Stimulated activated naive CD4-positive, alpha-beta T cell (primary cell): ENCODE data around the gene RPL29.
A peak's percentile ranks its signal among the peaks of the same experiment; 100 is the strongest.
"Not testable (repeated sequence)": the region's sequence is repeated elsewhere in the genome, so short reads cannot be mapped to it uniquely, and the experiment has no call there.

ENCODE experiments used
- DNase-seq, 6 experiments: peaks; one replicate each; lab custom pipeline; 2025; lab: John Stamatoyannopoulos, UW

The RPL29 gene

DNA sequence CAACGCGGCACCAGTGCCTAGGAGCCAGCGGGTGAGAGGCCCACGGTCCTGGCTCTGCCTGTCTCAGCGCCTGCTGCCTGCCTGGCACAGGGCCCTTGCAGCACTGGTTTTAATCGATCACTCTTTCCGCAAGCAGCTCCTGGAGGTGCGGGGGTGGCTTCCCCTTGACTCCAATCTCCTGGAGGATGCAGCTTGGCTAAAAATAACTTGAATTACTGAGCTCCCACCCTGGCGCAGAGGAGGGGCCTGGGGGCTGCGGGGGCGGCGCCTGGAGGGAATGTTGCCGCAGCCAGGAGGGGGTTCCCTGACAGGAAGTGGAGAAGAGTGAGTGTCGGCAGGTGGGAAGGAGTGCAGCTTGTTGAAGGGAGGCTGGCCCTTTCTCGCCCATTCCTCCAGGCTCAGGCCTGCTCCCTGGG lies 9.9 kb upstream of the RPL29 start:
- DNase-seq = peak in 1 of 6 experiments; percentile 13

DNA sequence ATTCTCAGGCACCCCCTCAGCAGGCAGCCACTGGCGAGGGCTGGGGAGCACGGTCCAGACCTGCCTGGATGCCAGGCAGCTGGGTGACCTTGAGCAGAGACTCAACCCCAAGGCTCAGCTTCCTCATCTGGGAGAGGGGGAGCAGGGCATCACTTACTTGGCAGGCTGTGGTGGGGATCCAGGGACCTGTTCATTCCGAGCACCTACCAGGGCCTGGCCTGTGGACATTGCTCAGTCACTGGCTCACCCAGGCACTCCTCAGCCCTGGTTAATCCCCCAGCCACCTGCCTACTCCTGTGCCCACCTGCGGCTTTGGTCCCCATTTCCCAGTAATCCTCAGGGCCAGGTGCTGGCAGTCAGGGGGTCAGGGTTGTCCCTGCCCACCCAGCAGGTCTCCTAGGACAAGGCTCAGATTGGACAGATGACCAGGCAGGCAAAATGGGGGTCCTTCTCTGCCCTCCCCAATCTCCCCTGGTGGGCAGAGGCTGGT lies 9.3 kb upstream of the RPL29 start:
- DNase-seq = no peak

DNA sequence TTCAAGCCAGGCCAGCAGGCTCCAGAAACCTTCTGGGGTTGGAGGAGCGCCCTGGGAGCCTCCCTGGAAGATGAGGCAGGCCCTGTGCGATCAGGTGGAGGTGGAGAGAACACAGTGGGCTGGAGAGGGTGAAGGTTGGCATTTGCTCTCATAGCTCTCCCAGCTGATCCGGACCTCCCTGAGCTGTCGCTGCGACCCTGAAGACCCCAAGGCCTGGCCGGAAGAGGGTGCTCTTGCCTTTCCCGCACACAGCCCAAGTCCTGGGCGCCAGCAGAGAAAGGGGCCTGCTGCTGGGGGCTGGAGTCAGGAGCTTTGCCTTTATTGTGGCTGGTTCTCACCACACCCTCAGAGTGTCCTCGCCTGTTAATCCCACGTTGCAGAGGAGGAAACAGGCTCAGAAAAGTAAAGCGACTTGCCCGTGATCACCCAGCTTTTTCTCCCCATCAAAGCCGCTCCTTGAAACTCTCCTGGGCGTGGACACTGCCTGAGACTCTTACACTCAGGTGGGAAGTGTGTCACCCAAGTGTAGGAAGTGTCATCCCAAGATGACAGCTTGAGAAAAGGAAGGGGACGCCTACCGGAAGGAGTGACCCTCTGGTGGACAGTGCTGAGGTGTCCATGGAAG lies 8.6 kb upstream of the RPL29 start:
- no peak for DNase-seq

DNA sequence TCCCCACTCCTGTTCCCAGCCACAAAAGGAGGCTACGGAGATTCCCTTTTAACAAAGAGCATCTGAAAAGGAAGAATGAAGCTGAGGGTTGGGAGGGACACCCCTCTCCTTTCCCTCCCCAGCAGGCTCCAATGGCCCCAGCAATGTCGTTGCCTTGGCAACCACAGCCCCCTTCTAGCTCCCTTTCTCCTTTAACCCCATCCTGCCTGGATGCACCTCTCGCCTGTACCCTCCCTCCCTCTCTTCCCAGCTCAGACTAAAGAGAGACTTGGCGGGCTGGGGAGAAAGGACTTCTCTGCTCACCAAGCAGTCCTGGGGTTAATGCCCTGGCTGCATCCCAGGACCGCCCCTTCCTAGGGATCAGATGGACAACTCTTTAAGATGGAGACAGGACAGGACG lies 7.1 kb upstream of the RPL29 start:
- DNase-seq = no peak

DNA sequence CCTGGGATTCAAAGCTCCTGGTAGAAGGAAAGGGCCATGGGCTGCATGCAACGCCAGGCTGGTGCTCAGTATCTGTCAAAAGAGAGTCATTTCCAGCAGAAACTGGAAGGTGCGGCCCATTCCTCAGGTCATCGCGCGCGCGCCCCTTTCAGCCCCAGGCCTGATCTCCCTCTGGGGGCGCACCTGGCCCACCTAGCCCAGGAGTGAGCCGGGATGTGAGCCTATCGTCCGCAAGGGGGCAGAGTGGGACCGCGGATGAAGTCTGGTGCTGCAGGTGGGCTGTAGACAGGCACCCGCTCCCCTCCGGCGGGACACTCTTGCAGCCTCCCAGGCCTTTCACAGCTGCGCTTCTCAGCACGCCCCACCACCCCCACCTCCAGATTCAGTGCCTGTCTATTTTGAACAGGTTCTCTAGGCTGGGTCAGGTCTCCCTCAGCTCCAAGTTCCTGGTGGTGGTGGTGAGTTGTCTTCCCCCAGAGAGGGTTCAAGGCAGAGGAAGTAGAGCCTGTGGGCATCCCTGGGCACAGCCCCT lies 5.8 kb upstream of the RPL29 start:
- peak; percentile 62 to 89 (median 82) for DNase-seq

DNA sequence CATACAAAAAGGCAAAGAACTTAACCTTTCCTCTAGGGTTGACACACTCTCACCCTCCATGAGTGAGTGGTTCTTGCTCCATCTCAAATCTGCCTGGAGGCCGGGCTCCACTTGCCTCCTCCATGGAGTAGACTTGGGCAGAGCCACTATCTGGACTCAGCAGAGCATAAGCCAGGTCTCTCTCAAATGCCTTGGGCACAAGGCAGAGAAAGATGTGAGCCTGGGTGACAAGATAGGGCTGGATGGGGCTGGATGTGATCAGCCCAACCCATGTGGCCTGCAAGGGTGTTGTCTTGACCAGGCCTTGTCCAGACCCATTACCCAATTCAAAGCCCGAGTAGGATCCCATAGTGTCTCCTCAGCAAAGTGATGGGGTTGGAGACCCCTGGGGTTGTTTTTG lies 4.2 kb upstream of the RPL29 start:
- no peak for DNase-seq

DNA sequence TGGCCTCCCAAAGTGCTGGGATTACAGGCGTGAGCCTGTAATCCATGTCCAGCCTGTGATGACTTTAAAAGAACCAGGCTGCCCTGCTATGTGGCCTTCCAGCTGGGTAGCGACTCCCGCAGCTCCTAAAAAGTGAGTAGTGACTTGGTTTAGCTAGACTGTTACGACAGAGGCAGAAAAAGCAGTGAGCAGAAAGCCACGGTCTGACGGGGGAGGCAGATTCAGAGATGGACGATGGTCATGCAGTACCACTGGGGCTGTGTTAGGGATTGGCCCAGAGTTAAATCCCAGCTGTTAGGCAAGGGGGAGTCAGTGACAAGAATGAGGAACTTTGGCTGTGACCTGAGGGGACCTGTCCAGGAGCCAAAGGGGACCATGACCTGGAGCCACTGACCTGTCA lies 3.1 kb upstream of the RPL29 start:
- DNase-seq = no peak

DNA sequence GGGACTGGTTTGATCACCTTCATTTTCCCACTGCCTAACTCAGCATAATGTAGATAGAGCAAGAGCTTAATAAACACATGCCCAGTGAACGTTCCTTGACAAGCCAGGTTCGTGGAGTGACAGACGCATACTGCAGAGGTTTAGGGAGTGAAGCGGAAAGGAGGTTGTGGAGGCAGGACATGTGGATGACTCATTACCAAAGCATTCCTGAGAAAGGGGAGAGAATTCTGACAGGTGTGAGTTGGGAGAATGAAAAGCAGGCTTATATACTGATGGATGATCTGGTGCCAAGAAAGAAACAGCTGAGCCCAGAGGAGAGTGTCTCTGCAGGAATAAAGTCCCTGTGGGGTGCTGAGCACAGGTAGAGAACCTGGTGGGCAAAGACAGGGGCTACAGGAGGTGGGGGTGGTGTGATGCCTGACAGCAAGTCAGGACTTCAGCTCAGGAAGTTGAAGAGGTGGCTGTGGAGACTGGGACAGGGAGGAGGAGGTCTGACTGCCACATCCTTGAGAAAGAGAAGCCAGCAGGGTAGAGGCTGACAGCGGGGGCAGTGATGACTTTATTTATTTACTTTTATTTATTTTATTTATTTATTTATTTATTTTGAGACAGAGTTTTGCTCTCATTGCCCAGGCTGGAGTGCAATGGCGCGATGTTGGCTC lies 2.4 kb upstream of the RPL29 start:
- DNase-seq = no peak

DNA sequence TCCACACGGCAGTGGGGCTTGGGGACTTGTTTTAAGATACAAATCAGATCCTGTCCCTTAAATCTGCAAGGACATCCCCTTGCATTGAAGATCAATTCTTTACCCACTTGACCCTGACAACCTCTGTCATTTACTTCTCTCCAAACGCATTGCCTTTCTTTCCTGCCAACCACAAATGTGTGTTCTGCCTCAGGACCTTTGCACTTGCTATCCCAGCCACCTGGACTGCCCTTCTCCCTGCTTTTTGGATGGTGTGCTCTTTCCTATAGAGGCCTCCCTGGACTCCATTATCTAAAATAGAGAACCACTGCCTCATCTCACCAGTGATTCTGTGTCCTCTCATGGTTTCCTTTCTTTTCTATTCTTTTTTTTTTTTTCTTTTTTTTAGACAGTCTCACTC lies 1.5 kb upstream of the RPL29 start:
- no peak for DNase-seq

DNA sequence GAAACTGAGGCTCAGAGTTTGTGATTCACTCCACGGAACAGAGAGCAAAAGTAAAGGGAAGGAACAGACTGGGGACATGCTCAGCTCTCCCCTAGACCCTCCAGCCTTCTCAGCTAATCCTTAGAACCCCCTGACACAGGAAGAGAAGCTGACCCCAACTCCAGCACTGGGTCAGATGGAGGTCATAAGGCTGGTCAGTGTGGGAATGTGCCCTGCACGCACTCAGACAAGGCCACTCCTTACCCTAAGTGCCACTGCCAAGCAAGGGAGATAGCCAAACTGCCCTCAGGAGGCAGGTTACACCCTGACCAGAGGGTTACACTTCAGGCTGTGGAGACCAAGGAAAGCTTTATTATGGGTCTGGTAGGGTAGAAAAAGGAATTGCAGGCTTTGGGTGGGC lies 1.2 kb downstream of the RPL29 start:
- no peak for DNase-seq

DNA sequence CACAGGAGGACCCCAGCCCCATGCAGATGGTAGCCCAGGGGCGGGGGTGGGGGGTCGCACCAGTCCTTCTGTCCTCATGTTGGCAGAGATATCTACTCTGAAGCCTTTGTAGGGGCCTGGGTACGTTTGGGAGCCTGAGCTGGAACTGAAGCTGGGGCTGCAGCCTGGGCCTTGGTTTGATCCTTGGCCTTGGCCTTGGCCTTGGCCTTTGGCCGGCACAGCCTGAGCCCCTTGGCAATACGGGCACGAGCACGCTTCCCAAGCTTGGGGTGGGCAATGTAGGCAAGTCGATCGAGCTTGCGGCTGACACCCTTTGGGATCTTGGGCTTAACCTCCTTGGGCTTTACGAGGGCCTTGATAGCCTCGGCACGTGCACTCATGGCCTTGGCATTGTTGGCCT lies 2.0 kb downstream of the RPL29 start:
- DNase-seq = not testable (repeated sequence)

DNA sequence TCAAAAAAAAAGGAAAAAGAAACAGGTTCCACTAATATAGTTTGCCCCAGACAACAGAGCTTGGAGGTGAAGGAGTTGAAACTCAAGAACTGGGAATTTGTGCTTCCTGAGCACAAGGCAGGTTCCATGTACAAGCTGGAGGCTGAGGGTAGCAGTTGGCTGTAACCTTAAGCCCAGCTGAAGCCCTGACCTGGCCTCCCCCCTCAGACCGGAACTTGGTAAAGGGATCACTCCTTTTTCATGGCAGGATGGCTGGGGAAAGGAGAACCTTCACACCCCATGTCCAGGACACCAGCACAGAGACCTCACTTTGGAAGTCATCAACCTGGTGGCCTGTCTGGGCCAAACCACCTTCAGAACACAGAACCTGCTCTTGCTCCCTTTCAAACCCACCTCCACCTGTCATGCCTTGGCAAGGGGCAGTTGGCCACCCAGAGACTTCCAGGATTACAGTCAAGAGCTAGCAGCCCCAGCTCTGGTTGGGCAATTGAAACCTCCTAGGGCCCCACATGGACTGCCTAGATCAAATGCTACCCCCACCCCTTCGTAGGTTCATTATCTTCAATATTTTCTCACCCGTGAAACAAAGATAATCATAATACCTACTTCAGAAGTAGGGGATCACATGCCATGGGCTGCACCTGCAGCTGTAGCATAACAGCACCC lies 3.5 kb downstream of the RPL29 start:
- no peak for DNase-seq

DNA sequence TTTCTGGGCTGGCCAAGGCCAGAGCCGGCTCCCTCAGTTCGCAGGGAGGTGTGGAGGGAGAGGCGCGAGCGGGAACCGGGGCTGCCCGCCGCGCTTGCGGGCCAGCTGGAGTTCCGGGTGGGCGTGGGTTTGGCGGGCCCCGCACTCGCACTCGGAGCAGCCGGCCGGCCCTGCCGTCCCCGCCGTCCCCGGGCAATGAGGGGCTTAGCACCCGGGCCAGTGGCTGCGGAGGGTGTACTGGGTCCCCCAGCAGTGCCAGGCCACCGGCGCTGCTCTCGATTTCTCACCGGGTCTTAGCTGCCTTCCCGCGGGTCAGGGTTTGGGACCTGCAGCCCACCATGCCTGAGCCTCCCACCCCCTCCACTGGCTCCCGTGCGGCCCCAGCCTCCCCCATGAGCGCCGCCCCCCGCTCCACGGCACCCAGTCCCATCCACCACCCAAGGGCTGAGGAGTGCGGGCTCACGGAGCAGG lies 5.2 kb downstream of the RPL29 start:
- DNase-seq = not testable (repeated sequence)

DNA sequence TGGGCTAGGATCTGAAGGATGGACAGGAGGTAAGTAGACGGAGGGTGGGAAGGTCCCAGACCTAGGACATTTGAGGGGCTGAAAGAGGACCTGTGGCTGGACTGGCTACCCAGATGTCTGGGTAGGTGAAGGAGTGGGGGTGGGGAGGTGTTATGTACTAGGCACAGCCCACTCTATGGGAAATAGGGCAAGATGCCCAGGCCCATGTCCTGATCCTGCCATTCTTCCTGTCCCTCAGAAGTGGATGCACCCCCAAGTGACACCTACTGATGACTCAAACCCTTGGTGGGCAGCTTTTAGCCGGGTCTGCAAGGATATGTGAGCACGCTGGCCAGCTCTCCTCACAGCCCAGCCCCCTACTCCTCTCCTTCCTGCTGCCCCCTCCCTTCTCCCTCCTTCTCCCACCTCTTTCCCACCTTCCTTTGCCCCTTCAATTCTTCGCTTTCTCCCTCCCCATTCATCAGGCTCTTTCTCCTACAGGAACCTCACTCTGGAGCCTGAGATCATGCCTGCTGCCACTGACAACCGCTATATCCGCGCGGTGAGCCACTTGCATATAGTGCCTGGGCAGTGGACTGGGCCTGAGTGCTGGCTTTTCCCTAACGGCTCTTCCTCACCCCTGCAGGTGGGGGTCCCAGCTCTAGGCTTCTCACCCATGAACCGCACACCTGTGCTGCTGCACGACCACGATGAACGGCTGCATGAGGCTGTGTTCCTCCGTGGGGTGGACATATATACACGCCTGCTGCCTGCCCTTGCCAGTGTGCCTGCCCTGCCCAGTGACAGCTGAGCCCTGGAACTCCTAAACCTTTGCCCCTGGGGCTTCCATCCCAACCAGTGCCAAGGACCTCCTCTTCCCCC lies 7.2 kb downstream of the RPL29 start:
- DNase-seq = no peak

DNA sequence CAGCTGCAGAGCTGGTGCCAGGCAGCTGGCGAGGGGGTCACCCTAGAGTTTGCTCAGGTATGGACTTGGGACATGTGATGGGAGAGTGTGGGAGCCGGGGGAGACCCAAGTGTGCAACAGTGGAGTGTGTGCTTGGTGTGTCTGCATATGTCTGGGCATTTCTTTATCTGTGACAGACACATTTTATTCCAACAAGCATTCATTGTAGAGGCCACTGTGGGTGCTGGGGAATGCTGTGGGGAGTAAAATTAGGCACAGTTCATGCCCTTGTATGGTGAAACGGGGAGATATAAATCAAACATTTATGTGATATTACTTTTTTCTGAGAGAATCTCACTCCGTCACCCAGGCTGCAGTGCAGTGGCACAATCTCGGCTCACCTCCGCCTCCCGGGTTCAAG lies 8.1 kb downstream of the RPL29 start:
- no peak for DNase-seq

DNA sequence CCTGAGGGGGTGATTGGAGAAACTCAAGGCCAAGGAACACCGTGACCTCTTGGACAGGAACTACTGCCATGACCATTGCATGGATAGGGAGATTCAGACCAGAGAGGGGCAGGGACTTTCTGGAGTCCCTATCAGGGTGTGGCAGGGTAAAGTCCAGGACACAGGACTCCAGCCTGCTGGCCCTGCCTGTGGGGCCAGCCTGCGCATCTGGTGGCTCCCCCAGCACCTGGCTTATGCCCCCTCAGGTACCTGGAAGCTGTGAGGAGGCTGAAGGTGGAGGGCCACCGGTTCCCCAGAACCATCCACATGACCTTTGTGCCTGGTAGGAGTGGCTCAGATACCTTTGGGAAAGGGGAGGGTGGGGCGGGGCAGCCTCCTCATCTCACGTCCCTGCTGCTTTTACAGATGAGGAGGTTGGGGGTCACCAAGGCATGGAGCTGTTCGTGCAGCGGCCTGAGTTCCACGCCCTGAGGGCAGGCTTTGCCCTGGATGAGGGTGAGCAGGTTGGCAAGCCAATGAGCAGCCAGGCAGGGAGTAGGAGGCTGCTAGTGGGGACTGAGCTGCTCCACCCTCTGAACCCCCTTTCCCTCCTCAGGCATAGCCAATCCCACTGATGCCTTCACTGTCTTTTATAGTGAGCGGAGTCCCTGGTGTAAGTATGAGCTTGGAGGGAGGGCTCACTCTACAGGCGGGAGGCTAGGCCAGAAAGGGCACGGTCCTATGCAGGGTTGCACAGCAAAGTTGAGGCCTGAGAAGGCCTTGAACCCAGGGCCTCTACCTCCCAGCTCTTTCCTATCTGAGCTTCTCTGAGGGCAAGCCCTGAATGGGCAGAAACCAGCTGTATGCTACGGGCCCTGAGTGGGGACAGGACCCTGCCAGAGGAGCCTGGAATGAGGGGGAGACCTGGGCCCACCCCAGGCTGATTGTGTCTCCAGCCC lies 9.4 kb downstream of the RPL29 start:
- DNase-seq = no peak

DNA sequence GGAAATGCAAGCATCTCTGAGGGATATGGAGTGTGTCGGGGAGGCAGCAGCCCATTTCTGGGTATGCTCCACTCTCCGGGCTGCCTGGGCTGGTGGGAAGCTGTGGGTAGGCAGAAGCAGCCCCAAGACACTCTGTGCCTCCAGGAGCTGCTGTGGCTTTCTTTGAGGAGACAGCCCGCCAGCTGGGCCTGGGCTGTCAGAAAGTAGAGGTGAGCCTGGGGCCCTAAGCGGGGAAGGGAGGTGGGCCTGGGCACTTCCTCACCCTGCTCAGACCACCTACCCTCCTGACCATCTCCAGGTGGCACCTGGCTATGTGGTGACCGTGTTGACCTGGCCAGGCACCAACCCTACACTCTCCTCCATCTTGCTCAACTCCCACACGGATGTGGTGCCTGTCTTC lies 10.6 kb downstream of the RPL29 start:
- DNase-seq = no peak

DNA sequence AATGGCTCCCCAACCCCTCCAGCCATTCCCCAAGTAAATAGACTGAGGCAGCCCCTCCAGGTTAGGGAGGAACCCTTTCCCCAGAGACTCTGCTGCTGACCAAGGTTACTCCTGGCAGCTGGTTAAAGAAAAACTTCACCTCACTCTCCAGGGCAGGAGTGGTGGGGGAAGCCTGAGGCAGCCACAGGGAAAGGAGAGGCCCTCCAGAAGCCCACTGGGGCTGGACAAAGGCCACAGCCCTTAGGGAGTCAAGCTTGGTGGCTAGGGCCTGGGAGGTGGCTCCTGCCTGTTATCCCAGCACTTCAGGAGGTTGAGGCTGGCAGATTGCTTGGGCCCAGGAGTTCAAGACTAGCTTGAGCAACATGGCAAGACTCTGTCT lies 11.4 kb downstream of the RPL29 start:
- DNase-seq = no peak

DNA sequence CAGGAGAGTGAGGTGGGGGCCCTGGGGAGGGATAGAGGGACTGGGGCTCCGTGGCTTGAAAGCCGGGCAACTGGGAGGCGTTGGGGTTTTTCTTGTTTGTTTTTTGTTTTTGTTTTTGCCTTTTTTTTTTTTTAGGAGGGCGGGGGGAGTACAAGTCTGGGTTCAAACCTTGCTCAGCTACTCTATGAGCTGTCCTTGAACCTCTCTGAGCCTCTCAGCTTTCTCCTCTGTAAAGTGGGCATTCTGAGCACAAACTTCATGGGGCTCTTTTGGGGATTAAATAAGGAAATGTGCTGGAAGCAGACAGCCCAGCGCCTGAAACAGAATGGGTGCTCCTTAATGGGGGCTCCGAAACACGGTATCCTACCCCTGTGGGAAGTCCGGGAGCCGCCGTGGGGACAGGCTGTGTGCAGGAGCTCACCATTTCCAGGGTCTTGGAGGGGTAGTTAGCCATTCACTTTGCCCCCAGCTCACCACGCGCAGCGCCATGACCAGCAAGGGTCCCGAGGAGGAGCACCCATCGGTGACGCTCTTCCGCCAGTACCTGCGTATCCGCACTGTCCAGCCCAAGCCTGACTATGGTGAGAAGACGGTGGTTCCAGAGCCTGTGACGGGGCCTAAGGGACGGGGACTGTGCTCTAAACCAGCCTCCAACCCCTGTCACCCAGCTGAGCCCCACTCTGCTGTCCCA lies 12.0 kb downstream of the RPL29 start:
- no peak for DNase-seq

DNA sequence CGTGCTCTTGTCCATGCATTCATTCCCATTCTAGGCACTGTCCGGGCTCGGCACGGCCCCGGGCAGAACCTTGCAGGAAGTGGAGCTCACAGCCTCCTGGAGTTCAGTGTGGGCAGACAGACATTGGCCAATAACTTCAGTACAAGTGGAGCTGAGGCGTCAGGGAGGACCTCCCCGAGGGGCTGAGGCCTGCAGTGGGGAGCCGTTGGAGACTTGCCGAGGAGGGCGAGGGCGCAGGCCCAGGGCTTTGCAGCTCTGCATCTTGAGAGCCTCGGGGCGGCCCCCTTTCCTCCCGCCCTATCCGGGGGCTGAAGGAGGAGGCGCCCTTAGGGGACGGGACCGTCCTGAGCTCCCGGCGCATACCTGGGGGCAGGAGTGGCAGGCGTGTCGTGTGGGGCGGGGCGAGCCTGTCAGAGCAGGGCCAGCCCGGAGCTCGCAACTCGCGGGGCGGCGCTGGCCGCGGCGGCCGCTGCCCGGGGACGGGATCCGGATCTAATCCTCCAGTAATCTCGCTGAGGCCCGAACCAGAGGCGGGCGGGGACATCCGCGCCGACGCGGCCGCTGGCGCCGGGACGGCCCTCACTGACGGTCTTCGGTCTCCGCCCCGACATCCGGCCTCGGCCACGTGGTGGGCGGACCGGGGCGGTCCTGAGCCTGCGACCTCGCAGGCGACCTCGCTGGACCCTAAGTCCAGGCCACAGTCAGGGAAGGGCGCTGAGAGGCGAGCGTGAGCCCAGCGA lies 12.7 kb downstream of the RPL29 start, which contains the start of gene ACY1:
ACY1 (plus strand) TSS at position 698 of the 740 bp plus-strand sequence. CDS start 530 bp downstream, outside the sequence.
- DNase-seq = peak; percentile 22 to 74 (median 60)
